Loucy (cell line): ENCODE results near the gene NUP62.

Source experiments
- EZH2phosphoT487 ChIP-seq: fragments of 200-600 bp; IDR thresholded peaks from 2 replicates; pipeline ENCODE4 v1.6.1; 2018; ENCODE audit warnings: antibody characterized with exemption, mild to moderate bottlenecking, moderate library complexity, borderline replicate concordance
- TF ChIP-seq, protein P1 (sequence below): fragments of 200-600 bp; sonication (generic); conservative IDR thresholded peaks from 2 replicates; pipeline ENCODE4 v1.5.1; 2014; ENCODE audit warnings: mild to moderate bottlenecking, antibody characterized with exemption, low read length

DNA sequence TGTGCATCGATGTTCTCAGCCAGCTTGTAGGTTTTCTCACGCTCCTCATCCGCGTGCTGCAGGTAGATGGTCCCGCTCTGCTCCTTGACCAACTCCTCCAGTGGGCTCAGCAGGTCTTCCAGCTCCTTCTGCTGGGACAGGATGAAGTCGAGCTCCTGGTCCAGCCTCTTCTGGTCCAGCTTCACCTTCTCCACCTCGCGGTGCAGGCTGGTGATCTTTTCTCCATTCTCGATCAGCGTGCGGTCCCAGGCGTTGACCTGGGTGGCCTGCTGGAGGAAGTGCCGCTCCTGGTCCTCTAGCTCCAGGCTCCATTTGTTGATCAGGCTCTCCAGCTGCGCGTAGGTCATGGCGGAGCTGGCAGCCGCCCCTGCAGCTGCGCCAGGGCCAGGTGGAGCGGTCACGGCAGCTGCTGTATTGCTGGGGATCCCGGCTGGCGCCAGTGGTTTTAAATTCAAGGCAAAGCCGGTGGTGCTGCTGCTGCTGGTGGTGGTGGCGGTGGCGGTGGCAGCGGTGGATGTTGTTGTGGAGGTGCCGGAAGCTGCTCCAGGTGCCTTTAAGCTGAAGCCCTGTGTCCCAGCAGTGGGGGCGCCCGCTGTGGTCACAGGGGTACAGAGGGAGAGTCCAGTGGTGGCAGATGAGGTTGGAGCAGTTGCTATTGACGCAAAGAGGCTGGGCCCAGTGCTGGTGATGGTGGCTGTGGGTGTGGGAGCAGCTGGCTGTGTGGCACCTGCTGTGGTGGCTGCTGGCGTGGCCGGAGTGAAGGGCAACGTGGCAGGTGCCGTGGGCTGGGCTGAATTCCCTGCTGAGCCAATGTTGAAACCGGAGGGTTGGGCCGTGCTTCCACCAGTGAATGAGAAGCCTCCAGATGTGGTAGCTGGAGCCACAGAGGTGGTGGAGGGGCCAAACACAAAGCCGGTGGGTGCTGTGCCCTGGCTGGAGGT lies 20.6 kb downstream of the NUP62 start:
- TF ChIP-seq, protein P1, sequence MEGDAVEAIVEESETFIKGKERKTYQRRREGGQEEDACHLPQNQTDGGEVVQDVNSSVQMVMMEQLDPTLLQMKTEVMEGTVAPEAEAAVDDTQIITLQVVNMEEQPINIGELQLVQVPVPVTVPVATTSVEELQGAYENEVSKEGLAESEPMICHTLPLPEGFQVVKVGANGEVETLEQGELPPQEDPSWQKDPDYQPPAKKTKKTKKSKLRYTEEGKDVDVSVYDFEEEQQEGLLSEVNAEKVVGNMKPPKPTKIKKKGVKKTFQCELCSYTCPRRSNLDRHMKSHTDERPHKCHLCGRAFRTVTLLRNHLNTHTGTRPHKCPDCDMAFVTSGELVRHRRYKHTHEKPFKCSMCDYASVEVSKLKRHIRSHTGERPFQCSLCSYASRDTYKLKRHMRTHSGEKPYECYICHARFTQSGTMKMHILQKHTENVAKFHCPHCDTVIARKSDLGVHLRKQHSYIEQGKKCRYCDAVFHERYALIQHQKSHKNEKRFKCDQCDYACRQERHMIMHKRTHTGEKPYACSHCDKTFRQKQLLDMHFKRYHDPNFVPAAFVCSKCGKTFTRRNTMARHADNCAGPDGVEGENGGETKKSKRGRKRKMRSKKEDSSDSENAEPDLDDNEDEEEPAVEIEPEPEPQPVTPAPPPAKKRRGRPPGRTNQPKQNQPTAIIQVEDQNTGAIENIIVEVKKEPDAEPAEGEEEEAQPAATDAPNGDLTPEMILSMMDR, result no peak
- TF ChIP-seq EZH2phosphoT487, result no peak
